ENCODE results near the gene RNF169. TPM values are rescaled to one million over a fixed set of nuclear protein-coding genes. Genes with fewer than 3 reads are reported as not detected.

The RNF169 gene
- total and polyA plus RNA-seq, 4 donors = 0.60 to 11.0 (median 5.1) TPM

DNA sequence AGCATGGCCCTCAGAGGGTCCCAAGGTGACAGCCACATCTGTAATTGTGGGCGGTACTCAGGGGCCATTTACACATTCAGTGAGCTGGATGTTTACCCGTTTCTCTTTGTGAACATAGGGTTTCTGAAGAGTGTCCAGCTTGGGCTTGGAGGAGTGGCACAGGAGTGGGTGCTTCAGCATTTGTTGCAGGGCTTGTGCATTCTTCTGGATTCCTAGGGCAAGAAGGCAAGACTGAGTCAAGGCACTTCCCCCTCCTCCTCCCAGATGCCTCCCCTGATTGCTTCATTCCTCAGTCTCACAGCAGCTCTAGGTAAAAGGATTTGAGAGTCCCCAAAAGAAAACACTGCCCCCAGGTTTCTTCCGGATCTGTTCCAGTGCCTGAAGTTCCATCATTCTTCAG lies 95.4 kb downstream of the RNF169 start:
- Histone ChIP-seq H3K36me3 (ENCODE audit: control insufficient read depth in 4 of 4, insufficient read depth in 3 of 4, low read depth in 1 of 4, low read length in 3 of 4) (peaks cover 2 to 39% (median 9%) of the 10 kb centered on the region in 4 donors), H3K9ac (ENCODE audit: low read depth in 1 of 2, low read length in 2 of 2) (no peak overlapping the region), H3K9me3 (ENCODE audit: control insufficient read depth in 4 of 4, low read length in 3 of 4) (no peaks in the 10 kb centered on the region), H3K4me1 (ENCODE audit: control insufficient read depth in 4 of 4, insufficient read depth in 4 of 4, low read length in 3 of 4) (peaks cover 0 to 8% (median 1%) of the 10 kb centered on the region in 4 donors), H3K27me3 (ENCODE audit: control insufficient read depth in 4 of 4, insufficient read depth in 4 of 4, low read length in 3 of 4) (no peaks in the 10 kb centered on the region), H3K27ac (ENCODE audit: low read depth in 1 of 2, low read length in 2 of 2) (no peak overlapping the region), H3K4me3 (ENCODE audit: low read depth in 1 of 3, low read length in 3 of 3) (no peak overlapping the region)
- DNase-seq (ENCODE audit: low spot score) = no peak
- TF ChIP-seq, protein P1, sequence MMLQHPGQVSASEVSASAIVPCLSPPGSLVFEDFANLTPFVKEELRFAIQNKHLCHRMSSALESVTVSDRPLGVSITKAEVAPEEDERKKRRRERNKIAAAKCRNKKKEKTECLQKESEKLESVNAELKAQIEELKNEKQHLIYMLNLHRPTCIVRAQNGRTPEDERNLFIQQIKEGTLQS (IDR thresholded peaks at IDR 0.05) = no peak
- TF ChIP-seq FOXA2 (IDR thresholded peaks at IDR 0.05) (no peak), TAF1 (conservative IDR thresholded peaks at IDR 0.05) (no peak), SP1 (IDR thresholded peaks at IDR 0.05) (no peak), NR2F2 (IDR thresholded peaks at IDR 0.05) (no peak), EGR1 (IDR thresholded peaks at IDR 0.05; ENCODE audit: low read depth in 2 of 2) (no peak), FOXA1 (IDR thresholded peaks at IDR 0.05) (no peak), RAD21 (IDR thresholded peaks at IDR 0.05) (no peak), GABPA (IDR thresholded peaks at IDR 0.05 in 1 of 2, conservative IDR thresholded peaks at IDR 0.05 in 1 of 2) (no peak), YY1 (IDR thresholded peaks at IDR 0.05) (no peak), RXRA (IDR thresholded peaks at IDR 0.05) (no peak), HNF4G (IDR thresholded peaks at IDR 0.05) (no peak), HNF4A (conservative IDR thresholded peaks at IDR 0.05) (no peak), JUND (IDR thresholded peaks at IDR 0.05) (no peak)
- TF ChIP-seq, protein P2, sequence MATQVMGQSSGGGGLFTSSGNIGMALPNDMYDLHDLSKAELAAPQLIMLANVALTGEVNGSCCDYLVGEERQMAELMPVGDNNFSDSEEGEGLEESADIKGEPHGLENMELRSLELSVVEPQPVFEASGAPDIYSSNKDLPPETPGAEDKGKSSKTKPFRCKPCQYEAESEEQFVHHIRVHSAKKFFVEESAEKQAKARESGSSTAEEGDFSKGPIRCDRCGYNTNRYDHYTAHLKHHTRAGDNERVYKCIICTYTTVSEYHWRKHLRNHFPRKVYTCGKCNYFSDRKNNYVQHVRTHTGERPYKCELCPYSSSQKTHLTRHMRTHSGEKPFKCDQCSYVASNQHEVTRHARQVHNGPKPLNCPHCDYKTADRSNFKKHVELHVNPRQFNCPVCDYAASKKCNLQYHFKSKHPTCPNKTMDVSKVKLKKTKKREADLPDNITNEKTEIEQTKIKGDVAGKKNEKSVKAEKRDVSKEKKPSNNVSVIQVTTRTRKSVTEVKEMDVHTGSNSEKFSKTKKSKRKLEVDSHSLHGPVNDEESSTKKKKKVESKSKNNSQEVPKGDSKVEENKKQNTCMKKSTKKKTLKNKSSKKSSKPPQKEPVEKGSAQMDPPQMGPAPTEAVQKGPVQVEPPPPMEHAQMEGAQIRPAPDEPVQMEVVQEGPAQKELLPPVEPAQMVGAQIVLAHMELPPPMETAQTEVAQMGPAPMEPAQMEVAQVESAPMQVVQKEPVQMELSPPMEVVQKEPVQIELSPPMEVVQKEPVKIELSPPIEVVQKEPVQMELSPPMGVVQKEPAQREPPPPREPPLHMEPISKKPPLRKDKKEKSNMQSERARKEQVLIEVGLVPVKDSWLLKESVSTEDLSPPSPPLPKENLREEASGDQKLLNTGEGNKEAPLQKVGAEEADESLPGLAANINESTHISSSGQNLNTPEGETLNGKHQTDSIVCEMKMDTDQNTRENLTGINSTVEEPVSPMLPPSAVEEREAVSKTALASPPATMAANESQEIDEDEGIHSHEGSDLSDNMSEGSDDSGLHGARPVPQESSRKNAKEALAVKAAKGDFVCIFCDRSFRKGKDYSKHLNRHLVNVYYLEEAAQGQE (IDR thresholded peaks at IDR 0.05) = no peak
- TF ChIP-seq, protein P3, sequence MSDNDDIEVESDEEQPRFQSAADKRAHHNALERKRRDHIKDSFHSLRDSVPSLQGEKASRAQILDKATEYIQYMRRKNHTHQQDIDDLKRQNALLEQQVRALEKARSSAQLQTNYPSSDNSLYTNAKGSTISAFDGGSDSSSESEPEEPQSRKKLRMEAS (IDR thresholded peaks at IDR 0.05) = no peak
- TF ChIP-seq, protein P4, sequence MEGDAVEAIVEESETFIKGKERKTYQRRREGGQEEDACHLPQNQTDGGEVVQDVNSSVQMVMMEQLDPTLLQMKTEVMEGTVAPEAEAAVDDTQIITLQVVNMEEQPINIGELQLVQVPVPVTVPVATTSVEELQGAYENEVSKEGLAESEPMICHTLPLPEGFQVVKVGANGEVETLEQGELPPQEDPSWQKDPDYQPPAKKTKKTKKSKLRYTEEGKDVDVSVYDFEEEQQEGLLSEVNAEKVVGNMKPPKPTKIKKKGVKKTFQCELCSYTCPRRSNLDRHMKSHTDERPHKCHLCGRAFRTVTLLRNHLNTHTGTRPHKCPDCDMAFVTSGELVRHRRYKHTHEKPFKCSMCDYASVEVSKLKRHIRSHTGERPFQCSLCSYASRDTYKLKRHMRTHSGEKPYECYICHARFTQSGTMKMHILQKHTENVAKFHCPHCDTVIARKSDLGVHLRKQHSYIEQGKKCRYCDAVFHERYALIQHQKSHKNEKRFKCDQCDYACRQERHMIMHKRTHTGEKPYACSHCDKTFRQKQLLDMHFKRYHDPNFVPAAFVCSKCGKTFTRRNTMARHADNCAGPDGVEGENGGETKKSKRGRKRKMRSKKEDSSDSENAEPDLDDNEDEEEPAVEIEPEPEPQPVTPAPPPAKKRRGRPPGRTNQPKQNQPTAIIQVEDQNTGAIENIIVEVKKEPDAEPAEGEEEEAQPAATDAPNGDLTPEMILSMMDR (IDR thresholded peaks at IDR 0.05; ENCODE audit: low read depth, low read length, missing input control) = no peak
- TF ChIP-seq, protein P5, sequence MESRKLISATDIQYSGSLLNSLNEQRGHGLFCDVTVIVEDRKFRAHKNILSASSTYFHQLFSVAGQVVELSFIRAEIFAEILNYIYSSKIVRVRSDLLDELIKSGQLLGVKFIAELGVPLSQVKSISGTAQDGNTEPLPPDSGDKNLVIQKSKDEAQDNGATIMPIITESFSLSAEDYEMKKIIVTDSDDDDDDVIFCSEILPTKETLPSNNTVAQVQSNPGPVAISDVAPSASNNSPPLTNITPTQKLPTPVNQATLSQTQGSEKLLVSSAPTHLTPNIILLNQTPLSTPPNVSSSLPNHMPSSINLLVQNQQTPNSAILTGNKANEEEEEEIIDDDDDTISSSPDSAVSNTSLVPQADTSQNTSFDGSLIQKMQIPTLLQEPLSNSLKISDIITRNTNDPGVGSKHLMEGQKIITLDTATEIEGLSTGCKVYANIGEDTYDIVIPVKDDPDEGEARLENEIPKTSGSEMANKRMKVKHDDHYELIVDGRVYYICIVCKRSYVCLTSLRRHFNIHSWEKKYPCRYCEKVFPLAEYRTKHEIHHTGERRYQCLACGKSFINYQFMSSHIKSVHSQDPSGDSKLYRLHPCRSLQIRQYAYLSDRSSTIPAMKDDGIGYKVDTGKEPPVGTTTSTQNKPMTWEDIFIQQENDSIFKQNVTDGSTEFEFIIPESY (IDR thresholded peaks at IDR 0.05) = no peak
- WGBS = 96% methylated on average over 3 of the region's 3 CpGs

Measured in liver (tissue), 9 donors.